HEK293T (cell line): ENCODE data around the gene TRIM38.

Experiments used
- BHLHE40 ChIP-seq: fragments of 450-650 bp; IDR thresholded peaks from 2 replicates; pipeline ENCODE4 v1.6.1; 2016; ENCODE audit warnings: mild to moderate bottlenecking, moderate library complexity, borderline replicate concordance
- ELF4 ChIP-seq: fragments of 450-650 bp; IDR thresholded peaks from 2 replicates; pipeline ENCODE4 v1.6.1; 2017; ENCODE audit warnings: antibody characterized with exemption
- FOXK2 ChIP-seq: fragments of 450-650 bp; IDR thresholded peaks from 2 replicates; pipeline ENCODE4 v1.6.1; 2016; ENCODE audit warnings: mild to moderate bottlenecking
- FOXM1 ChIP-seq: fragments of 450-650 bp; IDR thresholded peaks from 2 replicates; pipeline ENCODE4 v1.6.1; 2017; ENCODE audit warnings: mild to moderate bottlenecking, borderline replicate concordance
- HDGF ChIP-seq: fragments of 450-650 bp; IDR thresholded peaks from 2 replicates; pipeline ENCODE4 v1.6.1; 2017; ENCODE audit warnings: antibody characterized with exemption, borderline replicate concordance
- L3MBTL2 ChIP-seq: fragments of 450-650 bp; conservative IDR thresholded peaks from 2 replicates; pipeline ENCODE4 v1.6.1; 2016; ENCODE audit warnings: mild to moderate bottlenecking
- LEF1 ChIP-seq: fragments of 450-650 bp; IDR thresholded peaks from 2 replicates; pipeline ENCODE4 v1.6.1; 2017; ENCODE audit warnings: mild to moderate bottlenecking, borderline replicate concordance
- NFRKB ChIP-seq: fragments of 450-650 bp; IDR thresholded peaks from 2 replicates; pipeline ENCODE4 v1.6.1; 2016; ENCODE audit warnings: mild to moderate bottlenecking, moderate library complexity
- SP1 ChIP-seq: fragments of 450-650 bp; IDR thresholded peaks from 2 replicates; pipeline ENCODE4 v1.6.1; 2017
- SUZ12 ChIP-seq: fragments of 450-650 bp; IDR thresholded peaks from 2 replicates; pipeline ENCODE4 v1.6.1; 2016; ENCODE audit warnings: mild to moderate bottlenecking
- ZNF384 ChIP-seq: fragments of 450-650 bp; IDR thresholded peaks from 2 replicates; pipeline ENCODE4 v1.6.1; 2016

GRCh38 chr6:25966711-25967110 lies 4.1 kb downstream of the TRIM38 start:
- TF ChIP-seq SUZ12: no peak
- no peak for TF ChIP-seq L3MBTL2
- TF ChIP-seq HDGF: no peak
- no peak for TF ChIP-seq BHLHE40
- no peak for TF ChIP-seq FOXK2
- no peak for TF ChIP-seq SP1
- no peak for TF ChIP-seq NFRKB
- TF ChIP-seq LEF1: no peak
- TF ChIP-seq FOXM1: no peak
- TF ChIP-seq ZNF384: no peak
- no peak for TF ChIP-seq ELF4
